Mesodermal cell (in vitro differentiated cells): ENCODE measurements around the gene CDC42EP2.
"Not testable (repeated sequence)": the region's sequence is repeated elsewhere in the genome, so short reads cannot be mapped to it uniquely, and the experiment has no call there.

Source experiments
- H3K27ac ChIP-seq: 2 replicates; pipeline ENCODE4 v1.7.0; 2013; ENCODE audit warnings: mild to moderate bottlenecking, low read depth, low read length, moderate library complexity; ENCODE audit not compliant: severe bottlenecking
- H3K36me3 ChIP-seq: 2 replicates; pipeline ENCODE4 v1.7.1; 2013; ENCODE audit warnings: mild to moderate bottlenecking, low read length, moderate library complexity; ENCODE audit not compliant: control insufficient read depth, insufficient read depth
- H3K4me1 ChIP-seq: one replicate; pipeline ENCODE4 v1.7.1; 2013; ENCODE audit warnings: mild to moderate bottlenecking, low read length; ENCODE audit not compliant: insufficient read depth, control insufficient read depth, poor library complexity, severe bottlenecking
- H3K4me3 ChIP-seq: 2 replicates; pipeline ENCODE4 v1.7.0; 2013; ENCODE audit warnings: low read length, control low read depth, mild to moderate bottlenecking; ENCODE audit not compliant: insufficient read depth, poor library complexity, severe bottlenecking; ENCODE audit errors: extremely low read depth
- H3K9me3 ChIP-seq: 2 replicates; pipeline ENCODE4 v1.7.1; 2013; ENCODE audit warnings: mild to moderate bottlenecking, low read length, moderate library complexity; ENCODE audit not compliant: control insufficient read depth
- WGBS, 2 experiments: methylation state at CpG; one replicate each; pipeline ENCODE4 v1.1.5; 2013; ENCODE audit warnings: missing lambda C conversion rate in 2 of 2; ENCODE audit not compliant: insufficient coverage in 2 of 2; 5-methylcytosine and 5-hydroxymethylcytosine counted together

CDC42EP2 gene

DNA sequence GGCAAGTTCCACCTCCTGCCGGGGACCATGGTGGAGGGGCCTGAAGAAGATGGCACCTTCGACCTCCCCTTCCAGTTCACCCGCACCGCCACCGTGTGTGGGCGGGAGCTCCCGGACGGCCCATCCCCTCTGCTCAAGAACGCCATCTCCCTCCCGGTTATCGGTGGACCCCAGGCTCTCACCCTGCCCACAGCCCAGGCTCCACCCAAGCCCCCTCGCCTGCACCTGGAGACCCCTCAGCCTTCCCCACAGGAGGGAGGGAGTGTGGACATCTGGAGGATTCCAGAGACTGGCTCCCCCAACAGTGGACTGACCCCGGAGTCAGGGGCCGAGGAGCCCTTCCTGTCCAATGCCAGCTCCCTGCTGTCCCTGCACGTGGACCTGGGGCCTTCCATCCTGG is 6.4 kb downstream of the CDC42EP2 start:
- WGBS, 2 experiments, result 90 to 98% methylated on average over 11 to 13 of the region's 15 CpGs

DNA sequence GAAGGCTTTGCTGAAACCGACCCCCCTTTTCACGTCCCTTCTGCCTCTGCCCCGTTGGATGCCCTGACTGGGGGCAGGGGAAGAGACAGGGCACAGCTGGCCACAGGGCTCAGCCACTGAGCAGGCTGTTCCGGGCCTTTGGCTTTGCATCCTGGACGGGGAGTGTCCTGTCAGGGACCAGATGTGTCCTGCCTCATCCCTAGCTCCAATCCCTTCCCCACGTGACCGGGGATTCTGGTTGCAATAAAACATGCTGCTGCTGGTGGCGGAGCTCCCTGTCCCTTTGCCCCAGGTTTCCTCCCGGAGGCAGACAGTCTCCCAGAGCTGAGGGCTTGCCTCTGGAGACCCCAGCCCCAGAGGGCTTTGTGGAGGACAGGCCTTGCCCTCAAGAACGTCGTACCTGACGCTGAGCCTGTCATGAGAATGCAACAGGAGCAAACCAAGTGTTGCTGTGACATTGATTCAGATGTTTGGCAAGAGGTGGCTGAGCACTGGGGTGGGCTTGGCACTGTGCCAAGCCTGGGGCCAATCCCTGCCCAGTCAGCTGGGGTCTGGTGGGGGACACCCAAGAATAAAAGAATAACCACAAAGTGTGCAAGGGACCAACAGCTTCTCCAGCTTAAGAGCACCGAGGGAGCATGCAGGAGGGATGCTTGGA is 7.3 kb downstream of the CDC42EP2 start:
- Histone ChIP-seq H3K4me3 (no peak overlapping the region), H3K4me1 (no peaks in the 10 kb centered on the region), H3K27ac (no peak overlapping the region), H3K36me3 (peaks cover 54% of the 10 kb centered on the region), H3K9me3 (no peaks in the 10 kb centered on the region)
- 91 to 97% methylated on average over 11 to 13 of the region's 13 CpGs for WGBS, 2 experiments

More for the DNA sequence above, 6.4 kb downstream of the CDC42EP2 start:
- H3K4me1 ChIP-seq, result no peaks in the 10 kb centered on the region
- no peak overlapping the region for H3K27ac ChIP-seq
- H3K36me3 ChIP-seq, result peaks cover 54% of the 10 kb centered on the region
- H3K9me3 ChIP-seq, result no peaks in the 10 kb centered on the region
- H3K4me3 ChIP-seq, result no peak overlapping the region

- Histone ChIP-seq H3K4me1 (no peaks in the 10 kb centered on the region), H3K9me3 (no peaks in the 10 kb centered on the region), H3K36me3 (peaks cover 51% of the 10 kb centered on the region), H3K4me3 (no peak overlapping the region), H3K27ac (no peak overlapping the region)
- WGBS, 2 experiments, result 88 to 93% methylated on average over 10 to 11 of the region's 12 CpGs
Measured at GRCh38 chr11:65323813-65324212, 9.1 kb downstream of the CDC42EP2 start.

DNA sequence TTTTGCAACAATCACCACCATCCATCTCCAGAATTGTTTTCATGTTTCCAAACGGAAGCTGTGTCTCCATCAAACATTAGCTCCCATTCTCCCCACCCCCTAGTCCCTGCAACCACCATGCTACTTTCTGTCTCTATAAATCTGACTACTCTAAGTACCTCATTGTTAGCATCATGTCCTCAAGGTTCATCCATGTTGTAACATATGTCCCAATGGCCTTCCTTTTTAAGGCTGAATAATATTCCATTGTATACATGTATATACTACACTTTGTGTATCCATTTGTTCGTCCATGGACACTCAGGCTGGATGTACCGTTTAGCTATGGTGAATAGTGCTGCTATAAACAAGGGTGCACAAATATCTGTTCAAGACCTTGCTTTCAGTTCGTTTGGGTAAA is 10.8 kb downstream of the CDC42EP2 start:
- 86 to 89% methylated on average over 3 to 4 of the region's 4 CpGs for WGBS, 2 experiments

DNA sequence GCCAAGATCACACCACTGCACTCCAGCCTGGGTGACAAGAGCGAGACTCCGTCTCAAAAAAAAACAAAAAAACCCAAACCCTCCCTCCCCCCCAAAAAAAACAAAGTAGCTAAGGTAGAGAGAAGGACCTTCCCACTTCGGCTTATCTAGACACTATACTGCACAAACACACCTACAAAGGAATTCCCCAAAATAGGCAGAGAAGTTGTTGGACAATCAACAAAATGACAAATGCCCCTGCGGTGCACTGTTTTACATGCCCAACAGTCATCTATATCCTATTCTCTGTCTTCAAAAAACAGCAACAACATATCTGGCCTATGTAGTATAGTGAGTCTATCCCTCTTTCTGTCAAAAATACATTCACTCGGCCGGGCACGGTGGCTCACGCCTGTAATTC is 12.4 kb downstream of the CDC42EP2 start:
- 97 to 100% methylated on average over 3 to 5 of the region's 8 CpGs for WGBS, 2 experiments
- H3K4me3 ChIP-seq, result no peak overlapping the region
- H3K36me3 ChIP-seq, result peaks cover 20% of the 10 kb centered on the region
- H3K27ac ChIP-seq, result no peak overlapping the region
- peaks cover 9% of the 10 kb centered on the region for H3K4me1 ChIP-seq
- no peaks in the 10 kb centered on the region for H3K9me3 ChIP-seq

More for the DNA sequence above, 10.8 kb downstream of the CDC42EP2 start:
- Histone ChIP-seq H3K27ac (no peak overlapping the region), H3K4me3 (no peak overlapping the region), H3K4me1 (peaks cover 9% of the 10 kb centered on the region), H3K36me3 (peaks cover 36% of the 10 kb centered on the region), H3K9me3 (no peaks in the 10 kb centered on the region)

DNA sequence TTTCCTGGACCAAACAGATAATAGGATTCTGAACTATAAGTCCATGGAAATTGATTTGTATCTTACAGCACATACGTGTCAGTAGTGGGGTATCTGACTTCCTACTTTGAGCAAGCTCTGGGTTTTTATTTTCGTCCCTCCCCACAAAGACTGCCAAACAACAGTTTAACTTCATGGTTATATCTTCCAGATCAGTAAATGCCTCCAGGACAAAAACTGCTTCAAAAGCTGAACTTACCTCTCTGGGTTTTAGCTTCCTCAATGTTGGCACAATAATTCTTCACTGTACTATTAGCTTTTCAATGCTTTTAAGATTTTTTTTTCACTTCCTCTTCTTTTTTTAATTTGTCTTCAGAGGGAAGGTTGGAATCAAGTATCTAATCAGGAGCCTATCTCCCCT is 14.8 kb downstream of the CDC42EP2 start:
- Histone ChIP-seq H3K4me3 (no peak overlapping the region), H3K36me3 (no peaks in the 10 kb centered on the region), H3K4me1 (peaks cover 9% of the 10 kb centered on the region), H3K9me3 (no peaks in the 10 kb centered on the region), H3K27ac (no peak overlapping the region)
- 56 to 88% methylated on average over 1 to 2 of the region's 2 CpGs for WGBS, 2 experiments

GRCh38 chr11:65329944-65330403 is 15.3 kb downstream of the CDC42EP2 start:
- WGBS, 2 experiments, result 25 to 28% methylated on average over 8 to 11 of the region's 13 CpGs
- Histone ChIP-seq H3K4me1 (peaks cover 9% of the 10 kb centered on the region), H3K4me3 (no peak overlapping the region), H3K9me3 (no peaks in the 10 kb centered on the region), H3K36me3 (no peaks in the 10 kb centered on the region), H3K27ac (no peak overlapping the region)

DNA sequence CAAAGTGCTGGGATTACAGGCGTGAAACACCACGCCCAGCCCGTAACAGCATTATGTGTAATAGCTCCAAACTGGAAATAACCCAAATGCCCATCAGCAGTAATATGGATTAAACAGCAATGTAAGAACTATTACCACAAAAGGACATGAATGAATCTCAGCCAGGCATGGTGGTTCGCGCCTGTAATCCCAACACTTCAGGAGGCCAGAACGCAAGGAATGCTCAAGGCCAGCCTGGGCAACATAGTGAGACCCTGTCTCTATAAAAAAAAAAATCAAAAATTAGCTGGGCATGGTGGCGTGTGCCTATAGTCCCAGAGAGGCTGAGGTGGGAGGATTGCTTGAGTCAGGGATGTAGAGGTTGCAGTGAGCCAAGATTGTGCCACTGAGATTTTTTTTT is 15.9 kb downstream of the CDC42EP2 start:
- 98 to 100% methylated on average over 6 of the region's 7 CpGs for WGBS, 2 experiments
- Histone ChIP-seq H3K4me3 (no peak overlapping the region), H3K36me3 (no peaks in the 10 kb centered on the region), H3K9me3 (no peaks in the 10 kb centered on the region), H3K27ac (no peak overlapping the region), H3K4me1 (peaks cover 9% of the 10 kb centered on the region)

- 100% methylated on average over 3 to 4 of the region's 9 CpGs for WGBS, 2 experiments
- peaks cover 12% of the 10 kb centered on the region for H3K36me3 ChIP-seq
- H3K4me1 ChIP-seq, H3K9me3 ChIP-seq, H3K4me3 ChIP-seq, H3K27ac ChIP-seq: not testable (repeated sequence)
Measured at GRCh38 chr11:65332591-65332990, 17.9 kb downstream of the CDC42EP2 start.

DNA sequence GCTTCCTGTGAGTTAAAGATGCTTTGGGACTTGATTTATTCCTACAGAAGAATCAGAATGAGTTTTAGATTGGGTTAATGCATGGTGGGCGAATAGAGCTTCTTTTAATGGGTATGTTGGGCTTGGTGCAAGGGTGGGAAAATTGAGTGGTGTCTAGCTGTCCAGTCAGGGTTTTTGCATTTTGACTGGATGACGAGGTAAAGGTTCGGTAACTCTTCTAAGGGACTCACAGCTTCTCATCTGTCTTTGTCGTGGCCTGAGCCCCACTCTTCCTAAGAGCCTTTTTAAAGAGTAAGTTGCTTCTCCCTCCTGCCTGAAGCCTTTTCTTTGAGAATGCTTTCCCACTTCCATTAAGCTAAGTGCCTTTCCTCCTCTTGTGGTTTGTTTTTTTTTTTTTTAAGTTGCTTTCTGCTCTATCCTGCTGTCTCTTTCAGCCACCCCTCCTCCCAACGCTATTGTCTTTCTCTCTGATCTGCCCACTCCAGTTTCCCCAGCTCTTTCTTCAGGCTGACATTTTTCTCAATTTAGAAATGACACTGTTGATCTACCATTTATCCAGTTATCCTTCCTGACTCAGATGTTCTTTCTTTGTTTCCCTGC is 20.1 kb downstream of the CDC42EP2 start:
- Histone ChIP-seq H3K36me3 (peaks cover 30% of the 10 kb centered on the region), H3K27ac (peak overlapping the region; percentile 69), H3K9me3 (no peaks in the 10 kb centered on the region), H3K4me1 (peaks cover 4% of the 10 kb centered on the region), H3K4me3 (peak overlapping the region; percentile 94)
- WGBS, 2 experiments, result 15 to 24% methylated on average over 3 to 5 of the region's 5 CpGs

DNA sequence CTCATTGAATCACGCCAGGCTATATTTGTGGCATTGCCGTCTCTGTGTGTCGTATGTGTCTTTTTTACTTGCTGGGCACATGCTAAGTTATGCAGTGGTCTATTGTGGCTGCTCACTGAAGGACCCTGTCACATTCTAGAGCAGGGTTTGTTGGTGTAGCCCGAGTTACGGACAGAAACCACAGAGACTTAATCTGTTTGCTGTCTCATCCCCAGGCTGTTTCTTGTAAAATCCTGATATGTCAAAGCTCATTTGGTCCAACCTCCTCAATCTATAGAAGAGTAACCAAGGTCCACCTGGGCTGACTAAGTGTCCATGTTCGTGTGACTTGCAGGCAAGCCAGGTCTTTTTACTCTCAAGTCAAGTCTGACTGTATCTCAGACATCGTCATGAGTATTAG is 24.0 kb downstream of the CDC42EP2 start:
- Histone ChIP-seq H3K9me3 (no peaks in the 10 kb centered on the region), H3K27ac (no peak overlapping the region), H3K4me1 (no peaks in the 10 kb centered on the region), H3K36me3 (peaks cover 69% of the 10 kb centered on the region), H3K4me3 (no peak overlapping the region)
- 88 to 94% methylated on average over 4 to 6 of the region's 7 CpGs for WGBS, 2 experiments
